Glomerular endothelial cell (primary cell): ENCODE measurements around the gene RAB8A. TPM values are rescaled to one million over a fixed set of nuclear protein-coding genes. Genes with fewer than 3 reads are reported as not detected.

ENCODE experiments used
- DNase-seq: peaks from one replicate; pipeline ENCODE4 v3.0.0-alpha.2; 2011; ENCODE audit warnings: low read depth, low spot score; ENCODE audit errors: extremely low read depth
- total RNA-seq: library from RNA; depleted of rRNA; stranded (reverse); fragments of >200 nt; gene quantifications from 2 replicates; pipeline ENCODE4 v1.2.3, GENCODE V29; 2015

Gene RAB8A
- 67.5 and 78.0 TPM in 2 replicates for total RNA-seq

DNA sequence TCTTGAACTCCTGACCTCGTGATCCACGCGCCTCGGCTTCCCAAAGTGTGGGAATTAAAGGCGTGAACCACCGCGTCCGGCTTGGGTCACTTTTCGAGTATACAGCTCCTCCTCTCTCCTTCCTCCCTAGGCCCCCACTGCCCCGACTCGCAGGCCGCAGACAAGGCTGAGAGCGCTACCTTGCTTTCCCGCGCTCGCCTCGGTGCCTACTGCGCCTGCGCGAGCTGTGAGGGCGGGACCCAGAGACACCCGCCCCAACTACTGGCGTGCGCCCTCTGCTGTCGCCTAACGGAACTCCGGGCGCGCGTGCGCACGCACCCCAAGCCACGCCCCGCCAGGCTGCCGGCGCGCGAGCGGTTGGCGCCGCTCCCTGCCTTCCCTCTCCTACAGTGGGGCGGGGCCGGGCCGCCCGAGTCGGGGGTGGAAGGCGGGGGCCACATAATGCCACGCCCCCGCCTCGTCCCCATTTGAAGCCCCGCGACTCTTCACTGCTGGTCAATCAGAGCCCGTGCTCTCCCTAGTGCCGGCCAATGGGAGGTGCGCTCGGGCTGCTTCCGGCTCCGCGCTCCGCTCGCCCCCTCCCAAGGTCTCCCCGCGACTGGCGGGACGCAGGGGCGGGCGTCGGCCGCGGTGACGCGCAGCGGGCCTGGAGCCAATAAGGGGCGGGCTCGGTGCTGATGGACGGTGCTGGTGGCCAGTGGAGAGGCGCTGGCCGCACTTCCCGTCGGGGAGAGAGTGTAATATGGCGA is at the start of gene RAB8A:
RAB8A (plus strand) TSS at position 730 of the 749 bp plus-strand sequence; CDS start at position 743, 13 bp downstream.
- peak; percentile 70 for DNase-seq

DNA sequence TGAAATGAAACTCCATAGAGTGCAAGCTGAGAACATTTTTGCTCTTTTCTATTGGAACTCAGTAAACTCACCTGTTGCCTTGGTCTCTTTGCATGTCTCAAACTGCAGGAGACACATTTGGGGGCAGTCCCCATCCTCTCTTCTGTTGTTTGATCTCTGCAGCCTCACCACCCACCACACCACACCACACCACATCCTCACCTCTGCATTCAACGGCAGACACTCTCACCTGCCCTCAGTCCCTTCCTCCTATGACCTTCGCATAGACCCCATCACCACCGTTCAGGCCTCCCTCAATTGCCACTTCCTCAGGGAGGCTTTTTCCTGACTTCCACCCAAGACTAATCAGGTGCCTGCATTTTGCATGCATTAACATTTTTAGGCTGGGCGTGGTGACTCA is 49.7 kb upstream of the RAB8A start:
- no peak for DNase-seq

- DNase-seq, result no peak
Observed at GRCh38 chr19:16062789-16063188, 48.9 kb upstream of the RAB8A start.

DNA sequence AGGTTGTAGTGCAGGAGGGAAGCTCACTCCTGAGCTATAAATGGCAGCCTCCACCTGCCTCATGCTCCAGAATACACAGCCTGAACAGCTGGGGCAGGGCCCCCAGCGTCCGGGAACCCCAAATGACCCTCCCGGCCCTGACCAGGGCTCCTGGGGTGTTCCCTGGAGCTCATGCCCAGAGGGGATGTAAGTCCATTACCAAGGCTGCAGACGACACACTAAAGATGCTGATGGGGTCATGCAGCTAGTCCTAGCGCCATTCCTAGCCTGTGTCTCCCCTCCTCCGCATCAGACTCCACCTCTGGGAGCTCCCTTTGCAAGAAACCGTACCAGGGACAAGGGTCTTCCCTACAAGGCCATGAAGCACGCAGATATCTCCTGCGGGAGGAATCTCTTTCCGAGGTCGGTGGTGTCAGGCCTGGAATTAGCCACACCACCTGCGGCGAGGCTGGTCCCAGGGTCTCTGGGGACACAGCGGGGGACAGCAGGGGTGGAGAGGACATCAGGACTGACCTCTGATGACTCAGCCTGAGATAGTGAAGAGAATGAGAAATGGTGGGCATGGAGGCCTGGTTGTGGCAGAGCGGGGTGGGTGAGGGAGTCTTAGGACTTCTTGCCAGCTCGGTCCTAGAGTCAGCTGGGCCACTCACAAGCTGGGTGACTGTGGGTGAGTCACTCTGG is 47.3 kb upstream of the RAB8A start:
- DNase-seq, result no peak

DNA sequence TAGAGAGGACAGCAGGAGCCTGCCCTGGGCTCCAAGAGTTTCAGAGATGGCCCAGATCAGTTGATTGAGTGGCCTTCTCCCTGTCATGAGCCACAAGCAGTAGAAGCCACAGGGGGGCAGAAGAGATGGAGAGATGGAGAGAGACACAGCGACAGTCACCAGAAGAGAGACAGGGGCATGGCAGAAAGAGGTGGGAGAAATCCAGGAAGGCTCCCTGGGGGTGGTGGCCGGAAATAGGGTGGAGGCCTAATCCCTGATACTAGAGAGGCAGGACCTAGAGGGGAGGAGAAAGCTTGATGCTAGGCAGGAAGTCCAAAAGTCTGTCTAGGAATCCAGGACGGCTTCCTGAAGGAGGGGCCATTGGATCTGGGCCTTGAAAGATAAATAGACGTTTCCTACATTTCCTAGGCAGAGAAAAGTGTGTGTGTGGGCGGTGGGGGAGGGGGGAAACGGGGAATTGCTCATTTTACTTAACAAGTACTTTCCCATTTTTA is 45.0 kb upstream of the RAB8A start:
- no peak for DNase-seq

- no peak for DNase-seq
Observed at GRCh38 chr19:16067205-16067938, 44.3 kb upstream of the RAB8A start.

DNA sequence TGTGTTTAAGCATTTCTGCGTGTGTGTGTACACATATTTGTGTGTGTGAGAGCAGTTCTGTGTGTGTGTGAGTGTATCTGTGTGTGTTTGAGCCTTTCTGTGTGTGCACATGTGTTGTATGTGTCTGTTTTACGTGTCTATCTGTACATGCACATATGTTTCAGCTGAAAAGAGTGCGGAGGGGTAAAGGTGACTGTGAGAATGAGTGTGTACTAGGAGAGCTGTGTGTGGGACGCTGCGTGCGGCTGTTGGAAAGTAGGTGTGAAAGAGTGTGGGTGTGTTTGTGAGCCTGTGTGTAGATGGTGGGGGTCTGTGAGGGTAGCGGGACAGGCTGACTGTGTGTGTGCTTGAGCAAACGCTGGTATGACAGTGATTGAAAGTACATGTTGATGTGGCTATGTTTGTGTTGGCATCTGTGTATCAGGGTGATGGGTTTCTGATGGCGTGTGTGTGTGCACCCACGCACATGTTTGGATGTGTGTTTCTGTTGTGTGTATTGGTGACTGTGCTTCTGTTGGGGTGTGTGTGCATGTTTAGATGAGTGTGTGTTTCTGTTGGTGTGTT is 42.9 kb upstream of the RAB8A start:
- DNase-seq, result no peak

DNA sequence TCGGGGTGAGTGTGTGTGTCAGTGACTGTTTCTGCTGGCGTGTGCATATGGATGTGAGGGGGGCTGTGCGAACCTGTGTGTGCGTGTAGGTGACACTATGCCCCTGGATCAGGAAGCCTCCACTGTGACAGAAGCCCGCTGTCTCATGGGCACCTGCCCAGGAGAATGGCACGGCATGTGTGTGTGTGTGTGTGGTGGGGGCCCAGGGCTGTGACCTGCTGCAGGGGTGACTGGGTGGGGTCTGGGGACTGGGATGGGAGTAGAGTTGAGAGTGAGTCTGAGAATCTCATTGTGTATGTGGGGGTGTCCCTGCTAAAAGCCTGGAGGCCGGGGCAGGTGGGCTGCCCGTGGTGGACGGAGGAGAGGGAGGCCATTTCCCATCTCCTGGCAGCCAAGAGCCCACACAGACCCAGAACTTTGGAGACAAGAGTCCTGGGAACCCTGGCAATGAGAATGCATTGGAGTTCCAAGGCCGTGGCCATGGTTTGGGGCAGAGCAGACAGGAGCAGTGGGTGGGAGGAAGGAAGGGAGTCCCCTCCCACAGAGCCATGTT is 41.8 kb upstream of the RAB8A start:
- DNase-seq, result no peak

DNA sequence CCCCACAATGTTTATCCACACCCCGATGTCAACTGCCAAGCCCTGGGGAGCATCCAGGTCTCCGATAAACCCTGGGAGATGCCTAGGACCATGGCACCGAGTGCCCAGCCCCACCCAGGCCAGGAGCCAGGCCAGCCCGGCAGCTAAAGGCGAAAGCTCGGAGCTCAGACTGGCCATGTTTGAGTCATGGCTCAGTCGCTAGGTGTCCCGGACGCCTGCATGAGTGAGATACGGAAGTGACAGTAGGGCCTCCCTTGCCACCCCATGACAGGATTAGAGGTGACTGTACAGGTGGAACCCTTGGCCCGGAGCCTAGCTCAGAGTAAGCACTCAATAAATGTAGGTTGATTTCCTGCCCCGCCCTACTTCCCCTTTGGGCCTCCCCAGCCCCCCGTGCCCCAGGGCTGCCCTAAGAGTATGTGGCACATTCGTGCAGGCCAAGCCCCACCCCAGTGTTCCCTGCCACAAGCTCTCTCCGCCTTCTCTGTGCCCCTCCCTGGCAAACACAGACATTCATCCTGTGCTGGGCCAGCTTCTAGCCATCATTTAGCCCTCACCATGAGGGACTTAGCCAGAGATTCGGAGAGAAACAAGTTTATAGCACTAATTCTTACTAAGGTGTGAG is 41.2 kb upstream of the RAB8A start:
- no peak for DNase-seq

- no peak for DNase-seq
Observed at GRCh38 chr19:16071072-16071691, 40.5 kb upstream of the RAB8A start.

DNA sequence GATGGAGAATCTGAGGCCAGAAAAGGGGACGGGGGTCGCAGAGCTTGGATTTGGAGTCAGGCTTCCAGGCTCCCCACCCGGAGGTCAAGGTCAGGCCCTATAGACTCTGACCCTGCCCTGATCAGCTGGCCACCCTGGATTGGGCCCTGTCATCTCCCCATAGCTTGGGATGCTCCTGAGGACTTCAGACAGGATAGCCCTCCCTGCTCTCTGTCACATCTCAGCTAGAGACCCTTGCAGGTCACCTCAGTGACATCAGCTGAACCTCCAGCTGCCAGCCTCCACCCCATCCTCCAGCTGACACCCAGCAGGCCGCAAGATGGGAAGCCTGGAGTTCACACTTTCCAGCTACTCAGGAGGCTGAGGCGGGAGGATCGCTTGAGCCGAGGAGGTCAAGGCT is 38.2 kb upstream of the RAB8A start:
- no peak for DNase-seq

- DNase-seq, result no peak
Observed at GRCh38 chr19:16073988-16074387, 37.7 kb upstream of the RAB8A start.

DNA sequence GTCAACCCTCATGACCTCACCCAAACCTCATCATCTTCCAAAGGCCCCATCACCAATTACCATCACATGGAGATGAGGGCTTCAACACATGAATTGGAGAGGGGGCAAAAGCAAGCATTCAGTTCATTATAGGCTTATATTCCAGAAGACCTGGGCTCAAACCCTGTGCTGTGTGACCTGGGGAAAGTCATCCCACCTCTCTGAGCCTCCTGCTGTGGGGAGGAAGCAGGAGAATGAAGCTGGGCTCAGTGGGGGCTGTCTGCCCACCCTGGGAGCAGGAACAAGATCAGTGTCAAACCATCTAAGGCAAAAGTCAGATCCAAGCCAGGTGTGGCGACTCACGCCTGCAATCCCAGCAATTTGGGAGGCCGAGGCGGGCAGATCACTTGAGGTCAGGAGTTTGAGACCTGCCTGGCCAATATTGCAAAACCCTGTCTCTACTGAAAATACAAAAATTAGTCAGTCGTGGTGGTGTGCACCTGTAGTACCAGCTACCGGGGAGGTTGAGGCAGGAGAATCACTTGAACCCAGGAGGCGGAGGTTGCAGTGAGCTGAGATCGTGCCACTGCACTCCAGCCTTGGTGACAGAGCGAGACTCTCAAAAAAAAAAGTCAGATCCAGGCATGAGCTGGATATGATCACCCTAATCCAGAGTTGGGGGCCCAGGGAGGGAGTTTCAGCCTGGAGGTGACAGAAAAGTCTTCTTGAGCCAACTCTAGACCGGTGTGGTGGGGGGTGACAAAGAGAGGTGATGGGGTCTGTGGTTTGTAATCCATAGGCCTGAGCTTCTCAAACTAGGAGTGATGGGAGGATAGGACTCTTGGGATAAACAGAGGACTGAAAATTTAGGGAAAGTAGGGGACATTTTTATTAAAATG is 37.0 kb upstream of the RAB8A start:
- DNase-seq, result no peak

GRCh38 chr19:16075430-16076153 is 36.1 kb upstream of the RAB8A start:
- DNase-seq, result no peak

- no peak for DNase-seq
Observed at GRCh38 chr19:16076154-16076957, 35.3 kb upstream of the RAB8A start, which contains the start of gene TPM4. TPM4 (plus strand) TSS chr19:16076495; CDS start chr19:16076566, 71 bp downstream.

- DNase-seq, result no peak
Observed at GRCh38 chr19:16076958-16077611, 34.6 kb upstream of the RAB8A start.
